HTERT RPE-1 (cell line): Measurements from ENCODE around the gene KIF26B.

Experiments used
- in situ Hi-C: fragments of 300-500 bp; cut with MboI; formaldehyde crosslinking; loops from 4 replicates; pipeline ENCODE4 v1.14.3; 2020; ENCODE audit warnings: low sequenced_read_pairs

Gene KIF26B

DNA sequence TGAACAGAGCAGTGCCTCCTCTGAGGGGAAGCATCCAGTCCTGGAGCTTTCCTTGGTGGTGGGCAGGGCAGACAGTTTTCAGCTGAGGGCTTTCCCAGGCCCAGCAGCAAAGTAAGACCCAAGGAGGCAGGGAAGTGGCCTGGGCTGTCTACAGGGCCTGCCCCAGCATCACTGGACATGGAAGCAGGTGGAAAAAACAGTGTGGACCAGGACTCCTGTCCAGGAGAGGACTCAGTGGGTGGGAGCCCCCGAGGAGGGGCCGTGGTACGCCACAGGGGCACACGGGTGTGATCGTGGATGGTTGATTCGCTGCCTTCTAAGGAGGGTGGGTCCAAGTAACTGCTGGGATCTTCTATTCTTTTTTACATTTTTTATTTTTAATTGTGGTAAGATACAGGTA, 387.6 kb downstream of the KIF26B start:
- in situ Hi-C loops: no loop called here

DNA sequence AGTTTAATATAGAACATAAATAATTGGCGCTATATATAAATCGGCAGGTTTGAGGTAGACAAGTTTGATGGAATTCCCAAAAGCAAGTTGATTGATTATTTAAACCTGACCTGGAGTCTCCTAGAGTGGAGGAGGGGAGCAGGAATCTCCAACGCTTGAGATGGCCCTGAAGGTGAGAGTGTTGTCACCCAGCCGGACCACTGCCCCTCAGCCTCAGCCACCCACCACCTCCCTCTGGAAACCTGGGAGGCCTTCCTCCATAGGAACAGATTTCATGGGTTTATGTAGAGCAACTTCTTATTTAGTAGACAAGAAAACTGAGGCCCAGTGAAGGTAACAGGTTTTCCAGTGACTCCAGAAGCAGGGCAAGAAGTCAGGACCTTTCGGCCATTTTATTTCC, 389.5 kb downstream of the KIF26B start:
- in situ Hi-C loops: no loop called here

DNA sequence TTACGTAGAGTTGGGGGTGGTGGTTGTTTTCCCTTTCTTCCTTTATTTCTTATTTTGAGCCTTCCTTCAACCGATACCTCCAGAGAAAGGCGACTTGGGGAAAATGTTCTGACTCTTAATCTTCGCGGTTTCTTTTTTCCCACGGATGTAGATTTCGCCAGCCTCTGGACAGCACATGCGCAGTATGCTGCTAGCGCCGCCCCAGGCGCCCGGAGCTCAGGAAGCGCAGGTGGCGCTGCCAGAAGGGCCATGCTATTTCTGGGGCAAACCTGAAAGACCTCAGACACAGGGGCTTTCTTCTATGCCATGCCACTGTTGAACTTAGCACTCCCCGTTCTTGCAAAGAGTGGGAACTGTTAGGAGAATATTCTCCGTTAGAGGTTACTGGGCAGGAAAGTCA, 392.1 kb downstream of the KIF26B start:
- in situ Hi-C loops: no loop called here

DNA sequence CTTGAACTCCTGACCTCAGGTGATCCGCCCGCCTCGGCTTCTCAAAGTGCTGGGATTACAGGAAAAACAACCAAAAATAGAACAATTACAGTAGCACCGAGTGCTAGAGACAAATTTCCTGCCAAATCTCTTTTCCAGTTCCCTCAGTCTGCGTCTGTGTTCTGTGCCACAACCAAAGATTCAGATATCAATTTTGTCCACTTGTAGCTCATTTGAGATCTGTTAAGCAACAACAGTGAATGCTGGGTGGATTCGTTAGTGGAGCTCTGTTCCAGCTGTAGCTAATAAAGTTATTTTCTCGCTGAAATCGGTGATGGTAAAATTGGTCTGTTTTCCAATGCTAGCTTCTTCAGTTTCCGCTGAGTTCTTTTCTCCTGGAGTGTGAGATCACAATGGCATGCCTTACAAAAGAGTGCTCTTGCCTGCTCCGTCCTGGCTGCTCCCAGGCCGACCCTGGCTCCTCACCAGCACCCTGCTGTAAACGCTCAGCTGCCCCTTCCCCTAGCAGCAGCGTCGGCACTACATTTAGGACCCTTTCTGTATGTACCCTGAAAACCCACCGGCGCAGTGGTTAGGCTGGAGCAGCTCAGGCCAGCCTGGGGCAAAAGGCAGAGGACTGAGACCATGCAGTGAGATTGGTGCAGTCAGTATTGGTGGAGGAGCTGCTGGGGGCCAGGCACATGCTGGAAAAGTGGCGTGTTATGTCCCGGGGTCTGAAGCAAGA, 395.4 kb downstream of the KIF26B start:
- in situ Hi-C loops: no loop called here

DNA sequence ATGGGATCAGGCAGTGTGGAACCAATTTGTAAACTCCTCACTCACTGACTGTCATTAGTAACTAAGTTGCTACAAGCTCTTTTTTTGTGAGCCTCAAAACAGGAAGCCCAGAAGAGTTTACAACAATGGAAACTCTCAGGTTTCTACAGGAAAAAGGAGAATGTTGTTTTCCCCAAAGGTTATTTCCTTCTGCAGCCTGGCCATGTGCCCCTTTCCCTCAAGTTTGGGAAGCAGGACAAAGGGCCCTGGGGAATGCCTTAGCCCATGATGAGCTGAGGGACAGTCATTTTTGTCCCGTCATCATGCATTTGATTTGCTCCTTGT, 395.9 kb downstream of the KIF26B start:
- in situ Hi-C loops: no loop called here

DNA sequence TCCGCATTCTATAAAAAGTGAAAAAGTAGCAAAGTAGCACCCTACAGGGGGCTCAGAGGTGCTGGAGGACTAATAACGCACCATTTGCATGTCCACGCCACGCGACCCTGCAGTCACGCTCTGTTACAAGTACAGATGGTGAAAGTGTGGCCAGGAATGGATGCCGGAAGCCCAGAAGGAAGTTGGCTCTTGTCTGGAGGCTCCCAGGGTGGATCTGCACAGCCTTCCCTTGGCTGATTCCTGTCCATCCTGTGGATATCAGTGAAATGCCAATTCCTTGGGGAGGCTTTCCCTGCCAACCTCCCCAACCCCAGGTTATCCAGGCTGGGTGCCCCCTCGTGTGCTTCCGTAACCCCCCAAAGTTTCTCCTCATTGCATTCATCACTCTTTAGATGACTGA, 396.8 kb downstream of the KIF26B start:
- in situ Hi-C loops: no loop called here

DNA sequence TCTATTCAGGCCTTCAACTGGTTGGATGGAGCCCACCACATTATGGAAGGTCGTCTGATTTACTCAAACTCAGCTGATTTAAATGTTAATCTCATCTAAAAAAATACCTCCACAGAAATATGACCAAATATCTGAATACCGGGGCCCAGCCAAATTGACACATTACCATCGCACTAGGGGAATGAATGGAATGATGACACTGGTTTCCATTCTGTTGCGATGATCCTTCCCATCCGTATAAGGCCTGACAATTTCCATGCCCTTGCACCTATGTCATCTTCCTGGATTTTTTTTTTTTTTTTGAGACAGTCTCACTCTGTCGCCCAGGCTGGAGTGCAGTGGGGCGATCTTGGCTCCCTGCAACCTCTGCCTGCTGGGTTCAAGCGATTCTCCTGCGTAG, 397.5 kb downstream of the KIF26B start:
- in situ Hi-C loops: no loop called here

DNA sequence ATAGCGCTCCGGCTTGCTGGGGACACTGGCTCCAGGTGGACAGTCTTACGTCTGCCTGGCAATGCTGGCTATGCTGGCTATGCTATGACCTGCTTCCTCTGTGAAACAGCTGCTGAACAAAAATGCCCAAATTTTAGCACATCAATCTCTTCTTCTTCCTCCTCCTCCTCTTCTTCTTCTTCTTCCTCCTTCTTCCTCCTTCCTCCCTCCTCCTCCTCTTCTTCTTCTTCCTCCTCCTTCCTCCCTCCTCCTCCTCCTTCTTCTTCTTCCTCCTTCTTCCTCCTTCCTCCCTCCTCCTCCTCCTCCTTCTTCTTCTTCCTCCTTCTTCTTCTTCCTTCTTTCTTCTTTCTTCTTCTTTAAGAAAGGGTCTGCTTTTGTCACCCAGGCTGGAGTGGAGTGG, 401.3 kb downstream of the KIF26B start:
- in situ Hi-C loops: no loop called here

DNA sequence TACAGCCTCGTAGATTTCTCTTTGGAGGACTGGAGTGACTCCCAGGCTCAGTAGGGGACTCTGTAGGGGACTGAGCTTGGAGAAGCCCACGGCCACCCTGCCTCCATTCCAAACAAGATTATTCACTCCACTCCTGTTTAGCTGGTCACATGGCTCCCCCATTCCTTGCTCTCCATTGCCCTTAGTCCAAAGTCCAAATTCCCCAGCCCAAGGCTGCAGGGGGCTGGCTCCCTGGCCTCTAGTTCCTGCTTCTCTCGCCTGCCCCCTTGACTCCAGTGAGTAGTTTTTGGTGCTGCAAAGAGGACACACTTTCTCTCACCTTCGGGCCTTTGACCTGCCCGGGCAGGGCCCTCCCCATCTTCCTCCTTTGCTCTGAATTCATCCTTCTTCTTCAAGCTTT, 403.3 kb downstream of the KIF26B start:
- in situ Hi-C loops: no loop called here

DNA sequence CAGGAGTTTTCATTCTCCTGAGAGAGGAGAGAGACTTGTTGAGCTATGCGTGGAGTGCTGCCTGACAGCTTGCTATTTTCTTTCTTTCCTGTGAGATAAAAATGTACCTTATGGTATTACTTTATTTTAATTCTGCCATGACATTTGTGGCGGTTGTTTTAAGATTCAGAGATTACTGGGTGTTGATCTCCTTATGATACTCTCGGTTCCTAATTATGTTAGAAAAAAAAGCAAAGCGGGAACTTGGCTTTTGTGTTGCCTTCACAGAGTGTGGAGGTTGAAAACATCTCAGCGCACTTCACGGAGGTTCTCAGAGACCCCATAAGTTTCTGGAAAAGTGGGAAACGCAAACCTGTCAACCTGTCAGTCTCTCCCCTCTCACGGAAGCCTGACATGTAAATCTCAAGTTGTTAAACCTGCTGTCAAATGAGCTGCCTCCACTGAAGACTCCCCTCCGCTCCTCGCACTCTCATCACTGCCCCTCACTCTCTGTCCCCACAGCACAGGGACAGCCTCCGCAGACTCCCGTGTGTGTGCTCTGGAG, 405.6 kb downstream of the KIF26B start:
- in situ Hi-C loops: no loop called here

DNA sequence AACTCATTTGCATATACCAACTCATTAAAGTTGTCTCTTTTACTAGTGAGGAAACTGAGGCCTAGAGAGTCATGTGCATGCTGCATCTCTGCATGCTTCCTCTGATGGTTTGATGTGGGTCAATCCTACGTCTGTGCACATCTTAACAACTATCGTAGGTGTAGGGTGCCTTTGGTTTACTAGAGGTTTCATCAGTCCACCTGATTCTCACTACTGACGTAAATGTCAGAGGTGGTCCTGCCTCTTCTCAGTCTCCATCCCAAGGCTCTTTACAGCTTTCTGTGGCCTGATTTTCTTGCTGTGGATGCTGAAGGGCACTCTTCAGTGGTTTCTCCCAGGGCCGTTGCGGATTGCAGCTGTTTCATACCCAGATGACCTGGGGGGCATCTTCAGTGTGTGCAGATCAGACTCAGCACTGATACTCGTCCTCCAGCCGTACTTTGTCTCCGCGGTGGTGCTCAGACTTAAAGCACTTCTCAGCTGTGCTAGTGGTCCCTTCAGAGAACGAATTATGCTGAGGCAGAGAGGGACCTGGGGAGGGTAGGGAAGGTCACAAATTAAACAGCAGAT, 407.0 kb downstream of the KIF26B start:
- in situ Hi-C loops: no loop called here

DNA sequence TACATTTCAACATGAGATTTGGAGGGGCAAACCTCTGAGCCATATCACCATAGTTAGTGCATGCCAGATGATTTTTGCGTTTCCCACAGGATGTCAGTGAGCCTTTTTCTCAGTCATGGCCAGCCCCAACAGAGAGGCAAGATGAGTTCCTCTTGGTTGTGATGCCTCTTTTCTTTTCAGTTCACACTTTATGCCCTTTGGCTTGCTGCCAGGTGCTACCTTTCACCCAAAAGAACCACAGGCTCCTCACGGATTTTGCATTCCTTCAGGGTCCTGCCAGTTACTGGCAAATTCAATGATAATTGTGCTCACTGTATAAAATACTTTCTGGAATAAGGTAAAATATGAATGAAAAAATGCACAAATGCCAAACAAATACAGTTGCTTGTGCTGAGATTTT, 411.3 kb downstream of the KIF26B start:
- in situ Hi-C loops: no loop called here

DNA sequence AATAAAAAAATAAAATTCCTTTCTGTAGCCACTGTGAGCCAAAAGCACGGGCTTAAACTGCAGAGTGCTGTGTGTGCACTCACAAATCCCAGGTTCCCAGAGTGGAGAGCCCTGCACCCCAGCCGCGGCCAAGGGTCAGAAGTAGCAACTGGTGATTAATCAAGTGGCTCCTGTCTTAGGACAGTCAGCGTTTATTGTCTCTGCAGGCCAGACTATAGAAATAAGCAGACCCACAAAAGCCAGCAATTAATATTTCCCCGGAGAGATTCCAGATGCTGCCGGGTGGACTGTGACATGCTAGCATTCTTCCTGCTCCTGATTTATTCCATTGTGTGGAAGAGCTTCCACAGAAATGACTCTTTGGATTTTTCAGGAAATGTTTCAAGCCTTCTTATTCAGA, 412.2 kb downstream of the KIF26B start:
- in situ Hi-C loops: no loop called here

DNA sequence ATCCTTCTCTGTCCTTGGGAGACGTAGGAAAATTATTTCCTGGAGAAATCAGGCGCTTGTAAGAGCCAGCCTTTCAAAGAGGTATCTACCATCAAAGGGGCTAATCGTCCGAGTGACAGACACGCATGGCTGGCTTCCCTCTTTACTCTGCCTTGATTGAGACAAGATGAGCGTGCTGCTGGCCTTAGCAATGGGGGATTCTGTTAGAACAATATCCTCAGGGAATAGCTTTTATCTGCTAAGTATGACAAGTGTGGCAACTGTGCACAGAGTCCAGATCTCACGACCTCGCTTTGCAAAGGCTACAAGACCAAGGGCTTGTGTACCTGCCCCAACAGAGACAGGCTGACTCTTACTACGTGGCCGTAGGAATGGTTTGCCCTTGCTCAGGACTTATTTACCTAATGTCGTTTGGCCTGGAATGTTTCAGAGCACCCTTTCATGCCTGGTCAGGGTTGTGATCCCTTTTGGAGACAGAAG, 417.1 kb downstream of the KIF26B start:
- in situ Hi-C loops: no loop called here

DNA sequence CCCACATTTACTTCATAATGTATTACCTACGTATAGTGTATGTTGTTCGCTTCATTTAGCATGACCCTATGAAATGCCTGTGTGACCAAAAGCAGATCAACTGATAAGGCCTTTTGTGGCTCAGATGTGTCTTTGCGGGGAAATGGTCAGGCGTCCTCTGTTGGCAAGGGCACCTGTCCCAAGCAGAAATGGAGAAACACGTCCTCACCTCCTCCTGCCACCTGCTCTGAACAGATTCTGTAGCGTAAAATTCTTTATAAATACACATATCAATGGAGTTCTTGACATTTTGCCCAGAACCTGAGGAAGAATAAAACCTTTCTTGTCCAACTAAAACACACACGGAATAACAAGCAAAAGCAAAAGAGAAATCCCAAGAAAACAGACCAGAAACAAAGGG, 417.9 kb downstream of the KIF26B start:
- in situ Hi-C loops: no loop called here

DNA sequence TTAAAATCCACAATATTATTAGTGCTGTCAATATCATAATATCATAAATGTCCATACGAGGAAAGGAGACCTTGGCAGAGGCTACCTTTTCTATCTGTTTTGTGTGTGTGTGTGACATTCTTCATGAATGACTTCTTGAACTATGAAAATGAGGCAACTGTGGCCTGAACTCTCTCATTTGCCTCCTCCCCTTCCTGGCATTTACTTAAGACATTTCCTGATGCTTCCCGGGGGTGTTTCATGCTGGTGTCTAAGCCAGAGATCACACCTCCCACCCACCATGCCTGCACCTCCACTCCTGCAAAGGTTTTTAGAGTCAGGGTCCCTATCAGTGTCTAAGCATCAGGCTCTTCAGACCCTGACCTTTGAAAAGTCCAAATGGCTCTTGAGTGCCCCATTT, 420.9 kb downstream of the KIF26B start:
- in situ Hi-C loops: no loop called here

DNA sequence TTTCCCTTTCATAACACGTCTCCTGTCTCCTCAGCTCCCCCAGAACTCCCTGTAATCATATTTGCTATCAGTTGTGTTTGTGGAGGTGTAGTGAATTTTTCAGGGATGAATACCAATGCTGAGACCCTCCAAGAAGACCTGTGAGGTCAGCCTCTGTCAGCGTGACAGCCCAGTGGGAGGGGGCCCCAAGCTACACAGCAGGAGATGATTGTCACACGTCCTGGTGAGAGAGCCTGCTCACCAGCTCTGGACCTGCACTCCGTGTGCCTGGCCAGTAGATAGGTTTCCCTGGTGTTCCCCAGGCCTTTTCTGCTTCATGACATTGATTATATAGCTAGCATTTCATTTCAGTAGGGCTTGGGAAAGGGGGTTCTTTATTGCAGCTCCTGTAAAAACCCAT, 421.5 kb downstream of the KIF26B start:
- in situ Hi-C loops: no loop called here

DNA sequence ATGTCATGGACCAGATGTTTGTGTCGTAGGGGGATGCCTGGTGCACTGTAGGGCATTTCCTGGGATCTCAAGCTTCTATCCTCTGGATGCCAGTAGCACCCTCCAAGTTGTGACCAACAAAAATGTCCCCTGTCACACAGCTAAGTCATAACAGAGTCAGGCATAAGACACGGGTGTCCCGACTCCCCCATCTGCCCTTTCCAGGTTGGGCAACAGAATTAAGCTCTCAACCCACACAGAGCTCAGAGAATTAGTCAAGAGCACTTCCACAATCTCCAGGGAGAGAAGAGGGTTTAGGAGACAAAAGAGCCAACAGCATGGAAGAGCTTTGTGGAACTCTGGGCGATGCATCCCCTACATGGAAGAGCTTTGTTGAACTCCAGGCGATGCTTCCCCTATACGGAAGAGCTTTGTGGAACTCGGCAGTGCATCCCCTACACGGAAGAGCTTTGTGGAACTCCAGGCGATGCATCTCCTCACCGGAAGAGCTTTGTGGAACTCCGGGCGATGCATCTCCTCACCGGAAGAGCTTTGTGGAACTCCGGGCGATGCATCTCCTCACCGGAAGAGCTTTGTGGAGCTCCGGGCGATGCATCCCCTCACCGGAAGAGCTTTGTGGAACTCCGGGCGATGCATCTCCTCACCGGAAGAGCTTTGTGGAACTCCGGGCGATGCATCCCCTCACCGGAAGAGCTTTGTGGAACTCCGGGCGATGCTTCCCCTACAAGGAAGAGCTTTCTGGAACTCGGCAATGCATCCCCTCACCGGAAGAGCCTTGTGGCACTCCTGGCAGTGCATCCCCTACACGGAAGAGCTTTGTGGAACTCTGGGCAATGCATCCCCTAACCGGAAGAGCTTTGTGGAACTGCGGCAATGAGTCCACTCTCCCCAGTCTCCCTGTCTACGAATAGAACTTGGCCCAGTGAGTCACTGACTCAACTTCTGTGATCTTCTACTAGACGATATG, 422.7 kb downstream of the KIF26B start:
- in situ Hi-C loops: no loop called here

DNA sequence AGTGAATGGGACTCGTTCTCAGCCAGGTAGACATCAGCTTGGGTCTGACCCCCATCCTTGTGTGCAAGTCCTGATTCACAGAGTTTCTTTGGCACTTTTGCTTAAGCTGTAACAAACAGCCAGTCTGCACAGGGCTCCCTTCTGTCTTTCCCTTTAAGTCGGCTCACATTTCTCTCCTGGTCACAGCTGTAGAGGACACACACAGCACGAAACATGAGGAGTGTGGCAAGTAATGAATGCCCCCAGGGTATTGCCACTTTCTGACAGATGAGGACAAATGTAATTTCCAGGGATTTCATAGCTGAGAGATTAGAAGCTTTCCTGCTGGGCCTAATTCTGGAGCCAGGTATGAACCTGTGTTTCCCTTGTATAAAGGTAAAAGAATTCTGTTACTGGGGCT, 423.5 kb downstream of the KIF26B start:
- in situ Hi-C loops: no loop called here

DNA sequence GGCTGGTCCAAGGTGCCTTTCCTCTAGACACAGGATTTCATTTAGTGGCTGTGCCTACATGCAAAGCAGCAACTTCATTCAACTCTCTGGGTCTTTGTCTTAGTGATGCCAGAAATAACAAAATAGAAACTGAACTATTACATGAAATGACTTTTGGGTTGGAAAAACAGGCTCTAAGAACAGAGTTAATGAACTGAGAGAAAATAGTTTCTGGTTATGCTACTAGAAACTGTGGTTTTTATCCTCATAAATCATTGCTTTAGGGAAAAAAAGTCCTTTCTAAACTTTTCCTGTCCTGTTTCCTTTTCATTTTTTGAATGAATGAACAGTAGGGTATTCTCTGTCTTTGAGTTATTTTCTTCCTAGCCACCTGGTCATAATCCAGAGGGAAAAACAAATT, 424.0 kb downstream of the KIF26B start:
- in situ Hi-C loops: no loop called here

DNA sequence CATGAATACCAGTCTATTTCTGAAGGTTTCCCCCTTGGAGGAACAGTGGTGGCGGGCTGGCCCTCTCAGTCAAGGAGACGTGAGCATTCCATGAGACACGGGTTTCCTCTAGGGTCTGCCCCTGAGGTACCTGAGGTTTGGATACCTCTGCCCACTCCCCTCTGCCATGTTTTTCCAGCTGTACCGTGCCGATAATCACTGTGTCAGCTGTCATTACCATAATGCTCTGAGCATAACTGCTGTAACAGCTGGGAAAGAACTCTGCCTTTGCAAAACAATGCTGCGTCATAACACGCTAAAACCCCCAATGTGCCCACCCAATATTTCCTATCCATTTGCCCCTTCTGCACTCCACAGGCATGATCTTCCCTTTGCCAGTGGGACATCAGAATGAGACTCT, 425.1 kb downstream of the KIF26B start:
- in situ Hi-C loops: no loop called here

DNA sequence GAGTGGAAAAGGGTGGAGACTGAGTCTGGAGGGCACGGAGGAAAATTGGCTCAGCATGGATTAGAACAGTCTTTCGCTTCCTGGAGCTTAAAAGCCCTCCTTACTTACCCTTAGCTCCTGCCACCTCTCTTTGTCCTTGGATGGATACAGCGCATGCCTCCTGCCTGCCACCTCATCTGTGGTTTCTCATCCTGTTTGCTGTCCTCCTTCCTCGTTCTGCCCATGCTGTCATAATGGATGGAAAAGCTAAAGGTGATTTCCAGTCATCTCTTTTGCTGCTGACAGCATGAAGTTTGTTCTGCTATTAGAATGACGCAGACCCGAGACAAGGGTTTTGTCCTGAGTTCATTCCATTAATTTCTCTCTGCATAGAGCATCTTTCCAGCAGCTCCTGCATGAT, 425.9 kb downstream of the KIF26B start:
- in situ Hi-C loops: no loop called here
